LNCAP (cell line): ENCODE results near the gene BCL2L11.

ENCODE experiments used
- CTCF ChIP-seq: fragments of 450-650 bp; IDR thresholded peaks from 2 replicates; pipeline ENCODE4 v1.5.1; 2017; ENCODE audit warnings: mild to moderate bottlenecking

Gene BCL2L11

GRCh38 chr2:111139637-111140317 is 19.1 kb downstream of the BCL2L11 start:
- no peak for TF ChIP-seq CTCF

GRCh38 chr2:111140815-111141214 is 20.1 kb downstream of the BCL2L11 start:
- TF ChIP-seq CTCF = no peak

DNA sequence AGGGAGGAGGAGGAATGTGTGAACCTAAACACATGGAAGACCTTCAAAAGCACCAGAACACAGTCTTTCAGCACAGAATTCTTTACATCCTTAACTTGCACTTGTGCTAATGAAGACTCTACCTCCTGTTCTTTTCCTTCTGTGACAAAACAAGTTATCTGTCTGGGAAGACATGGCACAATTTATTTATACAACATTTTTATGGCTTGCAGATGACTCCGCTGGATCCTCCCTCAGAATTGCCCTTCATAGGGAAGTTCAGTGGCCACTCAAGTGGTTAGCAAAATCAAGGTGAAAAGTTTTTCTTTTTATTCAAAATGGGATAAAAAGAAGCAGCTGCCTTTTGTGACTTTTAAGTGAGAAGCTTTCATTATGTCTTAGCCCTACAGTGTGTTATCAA is 21.4 kb downstream of the BCL2L11 start:
- TF ChIP-seq CTCF = no peak

DNA sequence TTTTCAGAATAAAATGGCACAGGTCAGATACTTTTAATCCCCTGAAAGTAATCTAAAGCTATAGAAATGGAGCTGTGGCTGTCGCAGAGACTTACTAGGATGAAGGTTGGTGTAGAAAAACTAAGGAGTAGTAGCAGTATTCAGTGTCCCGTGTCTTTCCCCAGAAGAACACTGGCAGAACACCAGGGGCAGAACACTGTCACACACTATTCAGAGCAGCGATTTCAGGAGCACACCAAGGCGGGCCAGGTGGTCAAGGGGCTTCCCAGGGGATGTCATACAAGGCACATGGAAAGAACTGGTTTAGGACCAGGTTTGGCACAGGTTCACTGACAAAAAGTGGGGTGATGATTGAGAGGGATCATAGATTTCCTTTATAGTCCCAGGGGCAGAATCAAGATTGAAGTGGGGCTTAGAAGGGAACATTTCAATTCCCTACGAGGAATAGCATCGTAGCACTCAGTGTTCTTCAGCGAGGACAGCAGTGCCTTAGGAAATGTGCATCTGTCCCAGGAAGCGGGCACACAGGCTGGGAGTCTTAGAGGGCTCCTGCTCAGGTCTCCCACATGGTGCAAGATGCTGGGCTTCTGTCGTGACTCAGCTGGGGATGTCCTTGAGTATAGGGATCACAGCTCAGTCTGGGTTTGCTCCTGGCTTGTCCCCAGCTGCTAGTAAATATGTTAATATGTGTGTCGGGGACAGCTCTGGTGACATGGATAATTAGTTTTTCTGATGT is 22.6 kb downstream of the BCL2L11 start:
- TF ChIP-seq CTCF = no peak

- TF ChIP-seq CTCF = no peak
Observed at GRCh38 chr2:111143843-111144198, 23.1 kb downstream of the BCL2L11 start.

DNA sequence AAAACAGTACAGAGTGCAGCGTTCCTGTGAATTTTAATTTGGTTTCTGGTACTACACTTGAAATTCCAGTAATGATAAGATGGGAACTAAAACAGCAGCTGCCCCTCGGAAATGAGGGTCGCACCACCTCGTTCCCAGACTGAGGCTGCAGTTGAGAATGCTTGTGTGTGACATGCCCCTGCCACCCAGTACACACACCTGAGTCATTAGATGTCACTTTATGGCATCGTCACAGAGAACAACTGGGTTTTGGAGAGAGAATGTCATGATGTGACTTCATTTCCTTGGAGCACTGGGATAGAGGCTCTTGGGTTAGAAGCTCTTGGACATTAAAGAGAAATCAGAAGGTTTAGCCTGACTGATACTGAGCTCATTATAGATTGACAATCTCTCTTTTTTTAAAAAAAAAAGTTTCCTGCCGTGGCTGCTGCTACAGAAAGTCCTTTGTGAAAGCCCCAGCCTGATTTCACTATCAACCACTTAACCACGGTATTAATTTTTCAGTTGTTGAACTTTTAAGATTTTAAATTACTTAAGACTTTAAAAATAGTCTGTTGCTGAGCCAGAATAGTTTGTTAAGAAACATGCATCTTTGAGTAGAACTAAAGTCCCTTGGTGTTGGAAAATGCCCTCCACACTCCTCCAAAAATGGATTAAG is 24.5 kb downstream of the BCL2L11 start:
- no peak for TF ChIP-seq CTCF

- TF ChIP-seq CTCF = no peak
Observed at GRCh38 chr2:111145951-111146350, 25.2 kb downstream of the BCL2L11 start.
